Mesodermal cell (in vitro differentiated cells): Measurements from ENCODE around the gene ZNF219.

Experiments used
- H3K27ac ChIP-seq: 2 replicates; pipeline ENCODE4 v1.7.0; 2013; ENCODE audit warnings: mild to moderate bottlenecking, low read depth, low read length, moderate library complexity; ENCODE audit not compliant: severe bottlenecking
- H3K36me3 ChIP-seq: 2 replicates; pipeline ENCODE4 v1.7.1; 2013; ENCODE audit warnings: mild to moderate bottlenecking, low read length, moderate library complexity; ENCODE audit not compliant: control insufficient read depth, insufficient read depth
- H3K4me1 ChIP-seq: one replicate; pipeline ENCODE4 v1.7.1; 2013; ENCODE audit warnings: mild to moderate bottlenecking, low read length; ENCODE audit not compliant: insufficient read depth, control insufficient read depth, poor library complexity, severe bottlenecking
- H3K4me3 ChIP-seq: 2 replicates; pipeline ENCODE4 v1.7.0; 2013; ENCODE audit warnings: low read length, control low read depth, mild to moderate bottlenecking; ENCODE audit not compliant: insufficient read depth, poor library complexity, severe bottlenecking; ENCODE audit errors: extremely low read depth
- H3K9me3 ChIP-seq: 2 replicates; pipeline ENCODE4 v1.7.1; 2013; ENCODE audit warnings: mild to moderate bottlenecking, low read length, moderate library complexity; ENCODE audit not compliant: control insufficient read depth
- WGBS, 2 experiments: methylation state at CpG; one replicate each; pipeline ENCODE4 v1.1.5; 2013; ENCODE audit warnings: missing lambda C conversion rate in 2 of 2; ENCODE audit not compliant: insufficient coverage in 2 of 2; 5-methylcytosine and 5-hydroxymethylcytosine counted together

Gene ZNF219

DNA sequence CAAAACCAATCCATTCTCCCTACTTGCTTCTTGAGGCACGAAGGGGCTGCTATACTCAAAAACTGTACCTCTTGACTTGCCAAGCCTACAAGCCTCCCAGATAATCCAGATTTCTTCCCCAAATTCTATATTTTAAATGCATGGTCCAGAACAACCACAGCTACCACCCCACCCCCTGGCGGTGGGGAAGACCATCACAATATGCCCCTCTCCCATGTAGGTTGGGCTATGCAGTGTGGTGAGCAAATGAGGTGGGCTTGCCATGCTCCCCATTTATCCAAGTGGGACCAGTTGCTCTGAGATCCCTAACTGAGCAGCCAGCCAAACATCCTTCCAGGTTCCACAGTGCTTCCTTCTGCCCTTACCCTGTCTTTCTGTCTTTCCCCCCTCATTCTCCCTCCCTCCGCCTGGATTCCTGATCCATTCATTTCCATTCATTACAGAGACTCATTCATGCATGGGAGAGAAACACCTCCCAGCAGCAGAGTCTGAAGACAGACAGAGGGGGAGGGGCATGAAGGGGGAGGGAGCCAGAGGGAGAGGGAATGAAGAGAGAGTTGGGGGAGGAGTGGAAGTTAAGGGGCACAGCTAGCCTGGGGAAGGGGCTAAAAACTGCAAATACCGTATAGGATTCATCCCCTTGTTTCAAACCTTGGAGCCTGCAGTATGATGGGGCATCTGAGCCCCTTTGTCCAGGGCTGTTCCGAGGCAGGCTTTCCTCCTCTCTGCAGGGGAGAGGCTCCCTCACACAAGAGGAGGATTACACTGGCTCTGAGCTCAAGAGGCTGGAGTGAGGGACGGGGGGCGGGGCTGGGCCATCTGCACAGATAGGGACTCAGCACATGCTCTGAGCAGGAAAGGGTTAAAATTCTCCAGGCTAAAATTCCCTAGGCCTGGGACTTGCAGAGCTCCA is 4.4 kb downstream of the ZNF219 start:
- Histone ChIP-seq H3K4me3 (peak overlapping the region; percentile 27), H3K27ac (peak overlapping the region; percentile 81)
- WGBS, 2 experiments = 9 to 19% methylated on average over 5 of the region's 7 CpGs

DNA sequence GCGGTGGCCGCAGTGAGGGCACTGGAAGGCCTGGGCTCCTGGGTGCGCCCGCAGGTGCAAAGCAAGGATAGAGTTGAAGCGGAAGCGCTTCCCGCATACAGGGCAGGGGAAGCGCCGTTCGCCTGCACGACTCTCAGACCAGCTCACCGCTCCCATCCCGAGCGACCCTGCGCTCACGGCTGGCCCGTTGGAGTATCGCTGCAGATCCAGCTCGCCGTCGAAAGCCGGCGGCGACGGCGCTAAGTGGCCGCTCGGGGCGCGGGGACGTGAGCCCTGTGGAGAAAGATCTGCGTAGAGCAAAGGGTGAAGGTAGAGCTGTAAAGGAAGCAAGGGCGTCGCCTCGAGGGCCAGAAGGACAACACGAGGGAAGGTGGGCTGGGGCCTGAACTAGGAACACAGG is 5.4 kb downstream of the ZNF219 start:
- Histone ChIP-seq H3K4me3 (no peak overlapping the region), H3K4me1 (peaks cover 24% of the 10 kb centered on the region), H3K9me3 (no peaks in the 10 kb centered on the region), H3K36me3 (peaks cover 58% of the 10 kb centered on the region), H3K27ac (no peak overlapping the region)
- 87 to 90% methylated on average over 35 to 36 of the region's 36 CpGs for WGBS, 2 experiments

More for the DNA sequence above, 4.4 kb downstream of the ZNF219 start:
- Histone ChIP-seq H3K36me3 (peaks cover 48% of the 10 kb centered on the region), H3K4me1 (peaks cover 24% of the 10 kb centered on the region), H3K9me3 (no peaks in the 10 kb centered on the region)

DNA sequence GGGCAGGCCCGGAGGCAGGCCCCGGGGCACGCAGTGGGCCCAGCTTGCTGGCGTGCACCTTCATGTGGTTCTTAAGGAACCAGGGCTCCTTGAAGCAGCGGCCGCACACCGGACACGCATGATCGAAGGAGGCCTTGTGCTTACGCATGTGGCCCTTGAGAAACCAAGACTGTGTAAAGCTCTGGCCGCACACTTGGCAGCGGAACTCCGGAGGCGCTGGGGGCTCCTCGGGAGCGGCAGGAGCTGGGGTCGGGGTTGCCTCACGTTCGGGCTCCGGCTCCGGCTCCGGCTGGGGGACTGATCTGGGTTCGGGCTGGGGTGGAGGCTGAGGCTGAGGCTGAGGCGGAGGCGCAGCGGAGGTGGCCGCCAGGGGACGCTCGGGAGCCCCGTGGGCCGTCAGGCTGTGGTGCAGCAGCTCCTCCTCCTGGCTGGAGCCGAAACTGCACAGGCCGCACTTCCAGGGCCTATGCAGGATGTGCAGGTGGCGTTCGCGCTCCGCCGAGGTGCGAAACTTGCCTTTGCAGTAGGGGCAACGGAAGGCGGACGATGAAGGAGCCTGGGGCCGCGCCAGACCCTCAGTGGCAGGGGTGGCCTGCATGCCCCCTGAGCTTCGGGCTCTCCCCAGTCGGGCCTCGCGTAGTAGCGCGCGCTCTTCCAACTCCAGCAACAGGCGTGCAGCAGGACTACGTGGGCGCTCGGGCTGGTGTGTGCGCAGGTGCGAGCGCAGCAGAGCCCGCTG is 6.0 kb downstream of the ZNF219 start:
- H3K4me1 ChIP-seq = peaks cover 24% of the 10 kb centered on the region

GRCh38 chr14:21091821-21092272 is 6.6 kb downstream of the ZNF219 start:
- no peak overlapping the region for H3K4me3 ChIP-seq
- no peaks in the 10 kb centered on the region for H3K9me3 ChIP-seq
- peaks cover 65% of the 10 kb centered on the region for H3K36me3 ChIP-seq
- WGBS, 2 experiments = 95 to 98% methylated on average over 24 to 35 of the region's 42 CpGs
- peaks cover 27% of the 10 kb centered on the region for H3K4me1 ChIP-seq
- no peak overlapping the region for H3K27ac ChIP-seq

More for the DNA sequence above, 6.0 kb downstream of the ZNF219 start:
- 71 to 74% methylated on average over 39 to 56 of the region's 59 CpGs for WGBS, 2 experiments
- Histone ChIP-seq H3K27ac (no peak overlapping the region), H3K4me3 (no peak overlapping the region), H3K9me3 (no peaks in the 10 kb centered on the region), H3K36me3 (peaks cover 60% of the 10 kb centered on the region)

DNA sequence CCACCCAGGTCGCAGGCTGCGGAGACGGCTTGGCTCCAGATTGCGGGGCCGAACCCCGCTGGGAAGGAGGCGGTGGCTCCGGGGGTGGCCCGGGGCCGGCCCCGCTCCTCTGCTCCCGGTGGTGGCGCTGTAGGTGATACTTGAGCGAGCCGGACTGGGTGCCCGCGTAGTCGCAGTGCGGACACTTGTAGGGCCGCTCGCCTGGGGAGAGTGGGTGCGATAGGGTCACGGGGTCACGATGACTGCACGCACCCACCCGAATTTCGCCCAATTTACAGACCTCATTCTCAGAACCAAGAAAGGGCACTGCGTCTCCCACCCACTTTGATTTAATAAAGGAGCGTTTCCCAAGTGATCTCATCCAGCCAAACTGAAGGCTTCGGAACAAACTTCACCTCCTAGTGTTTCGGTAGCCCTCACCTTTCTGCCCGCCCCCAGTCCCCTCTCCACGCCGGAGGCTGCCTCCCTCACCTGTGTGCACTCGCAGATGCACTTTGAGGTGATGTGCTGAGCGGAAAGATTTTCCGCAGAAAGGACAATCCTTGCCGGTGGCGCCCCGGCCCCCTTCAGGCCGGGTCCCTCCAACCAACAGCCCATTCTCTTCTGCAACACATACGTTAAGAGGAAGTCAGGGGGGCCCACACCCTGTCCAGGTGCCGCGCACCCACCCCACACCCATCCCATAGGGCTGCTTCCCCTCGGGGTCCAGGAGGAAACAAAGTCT is 7.4 kb downstream of the ZNF219 start:
- WGBS, 2 experiments = 95 to 96% methylated on average over 36 to 42 of the region's 45 CpGs
- no peaks in the 10 kb centered on the region for H3K9me3 ChIP-seq
- H3K36me3 ChIP-seq = peaks cover 70% of the 10 kb centered on the region
- H3K4me3 ChIP-seq = no peak overlapping the region
- H3K27ac ChIP-seq = no peak overlapping the region
- peaks cover 29% of the 10 kb centered on the region for H3K4me1 ChIP-seq

DNA sequence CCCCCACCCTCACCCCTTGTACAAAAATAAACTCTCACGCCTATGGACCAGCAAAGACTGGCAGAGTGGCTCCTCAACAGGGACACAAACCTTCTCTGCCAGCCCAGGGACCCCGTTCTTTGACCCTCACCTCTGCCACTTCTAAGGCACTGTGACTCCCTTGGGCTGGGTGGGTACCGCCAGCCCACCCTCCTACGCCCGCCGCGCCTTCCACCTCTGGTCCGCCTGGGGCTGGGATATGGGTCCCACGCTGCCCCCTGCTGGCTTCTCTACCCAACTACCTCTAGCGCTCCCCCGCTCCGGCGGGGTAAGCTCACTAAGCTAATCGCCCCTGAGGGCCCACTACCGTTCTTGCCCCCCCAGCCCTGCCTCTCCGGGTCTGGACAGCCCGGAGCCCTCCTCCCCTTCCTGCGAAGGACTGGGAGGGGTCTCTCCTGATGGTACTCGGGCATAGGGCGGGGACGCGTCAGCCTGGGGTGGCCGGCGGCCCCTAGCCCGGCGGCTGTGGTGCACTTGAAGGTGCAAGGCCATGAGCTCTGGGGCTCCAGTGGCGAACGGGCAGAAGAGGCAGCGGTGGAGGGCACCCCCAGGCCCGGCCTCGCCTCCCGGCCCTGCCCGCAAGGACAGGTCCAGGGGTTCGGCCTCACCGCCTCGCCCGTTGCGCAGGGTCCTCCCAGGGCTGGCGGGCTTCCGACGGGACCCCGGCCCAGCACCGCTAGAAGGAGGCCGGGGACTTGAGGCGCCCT is 8.1 kb downstream of the ZNF219 start:
- Histone ChIP-seq H3K9me3 (no peaks in the 10 kb centered on the region), H3K4me1 (peaks cover 27% of the 10 kb centered on the region), H3K4me3 (no peak overlapping the region), H3K27ac (no peak overlapping the region), H3K36me3 (peaks cover 78% of the 10 kb centered on the region)
- 87 to 94% methylated on average over 36 to 41 of the region's 45 CpGs for WGBS, 2 experiments

DNA sequence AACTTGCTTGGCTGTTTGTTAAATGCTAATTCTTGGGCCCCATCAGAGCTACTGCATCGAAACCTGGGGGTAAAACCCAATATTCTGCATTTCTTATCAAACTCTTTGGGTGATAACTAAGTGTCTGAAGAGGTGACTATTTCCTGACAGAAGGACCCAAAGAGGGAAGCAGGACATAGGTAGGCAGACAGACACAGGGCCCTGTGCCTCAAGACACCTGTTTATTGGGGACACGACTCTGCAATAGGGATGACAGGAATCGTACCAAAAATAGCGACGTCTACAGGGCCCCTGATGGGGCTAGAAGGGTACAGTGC is 8.6 kb downstream of the ZNF219 start:
- Histone ChIP-seq H3K36me3 (peaks cover 83% of the 10 kb centered on the region), H3K4me3 (no peak overlapping the region), H3K9me3 (no peaks in the 10 kb centered on the region), H3K4me1 (peaks cover 22% of the 10 kb centered on the region), H3K27ac (no peak overlapping the region)
- 88 to 90% methylated on average over 4 to 5 of the region's 5 CpGs for WGBS, 2 experiments

DNA sequence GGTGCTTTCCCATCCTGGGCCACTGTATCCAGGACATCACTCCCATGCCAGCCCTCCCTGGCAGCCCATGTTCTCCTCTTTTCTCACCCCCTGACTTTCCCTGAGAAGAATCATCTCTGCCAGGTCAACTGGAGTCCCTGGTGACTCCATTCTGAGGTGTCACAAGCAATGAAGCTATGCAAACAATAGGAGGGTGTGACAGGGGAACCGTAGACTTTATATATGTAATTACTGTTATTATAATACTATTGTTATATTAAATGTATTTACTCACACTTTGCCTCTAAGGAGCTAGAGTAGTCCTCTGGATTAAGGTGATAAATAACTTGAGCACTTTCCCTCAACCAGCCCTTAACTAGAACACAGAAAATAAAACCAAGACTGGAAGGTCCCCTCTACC is 9.2 kb downstream of the ZNF219 start:
- no peak overlapping the region for H3K27ac ChIP-seq

DNA sequence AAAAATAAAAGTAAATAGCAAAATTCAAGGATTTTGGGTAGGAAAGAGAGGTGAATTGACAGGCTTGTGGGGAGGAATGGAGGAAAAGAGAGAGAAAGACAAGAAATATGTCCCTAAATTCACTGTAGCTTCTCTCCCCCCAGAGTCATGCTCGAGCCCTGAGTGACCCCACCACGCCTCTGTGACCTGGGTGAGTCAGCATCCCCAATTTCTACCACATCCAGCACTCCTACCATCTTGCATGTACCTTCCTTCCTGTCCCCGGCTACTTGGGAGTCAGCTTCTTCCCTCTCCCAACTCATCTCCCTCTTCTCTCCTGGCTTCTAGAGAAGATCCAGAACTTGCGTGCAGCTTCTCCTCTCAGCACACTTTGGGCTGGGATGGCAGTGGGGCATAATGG is 9.8 kb downstream of the ZNF219 start:
- 88 to 93% methylated on average over 3 to 4 of the region's 4 CpGs for WGBS, 2 experiments
- no peaks in the 10 kb centered on the region for H3K9me3 ChIP-seq
- H3K27ac ChIP-seq = no peak overlapping the region
- H3K4me1 ChIP-seq = peaks cover 13% of the 10 kb centered on the region
- H3K4me3 ChIP-seq = no peak overlapping the region
- peaks cover 92% of the 10 kb centered on the region for H3K36me3 ChIP-seq

More for the DNA sequence above, 9.2 kb downstream of the ZNF219 start:
- Histone ChIP-seq H3K36me3 (peaks cover 89% of the 10 kb centered on the region), H3K4me1 (peaks cover 18% of the 10 kb centered on the region), H3K9me3 (no peaks in the 10 kb centered on the region), H3K4me3 (no peak overlapping the region)
- no CpG with 5 or more reads among the region's 1 CpG for WGBS, 2 experiments
